ENCODE measurements around the gene SRSF11. TPM values are rescaled to one million over a fixed set of nuclear protein-coding genes. Genes with fewer than 3 reads are reported as not detected.
A peak's percentile ranks its signal among the peaks of the same experiment; 100 is the strongest.
"Not testable (repeated sequence)": the region's sequence is repeated elsewhere in the genome, so short reads cannot be mapped to it uniquely, and the experiment has no call there.

SRSF11 gene
- total RNA-seq: 64.8 TPM
- long read RNA-seq, full-length matches to known transcripts: 10 of 104 reads
- long read RNA-seq, partial matches to known transcripts: 62 of 104 reads
- long read RNA-seq, other reads (novel, unspliced or antisense): 32 of 104 reads

GRCh38 chr1:70221238-70222121, at the start of gene SRSF11:
Gene SRSF11 (plus strand): TSS chr1:70221380. CDS start chr1:70221637, 257 bp downstream.
- peak; percentile 98 for DNase-seq (ENCODE audit: low spot score)
- intact Hi-C loops (cut with DNase I): loop anchor here (1.0 to 10.0 kb wide), 3 partner anchors 16 to 191 kb away; partner anchors contain the start of genes ANKRD13C, CTH and LRRC40

GRCh38 chr1:70171512-70171911, 49.7 kb upstream of the SRSF11 start:
- intact Hi-C loops (cut with DNase I): no loop called here
- no peak for DNase-seq (ENCODE audit: low spot score)

GRCh38 chr1:70185181-70185580, 36.0 kb upstream of the SRSF11 start:
- intact Hi-C loops (cut with DNase I); DNase-seq (ENCODE audit: low spot score): not testable (repeated sequence)

GRCh38 chr1:70188522-70188921, 32.7 kb upstream of the SRSF11 start:
- intact Hi-C loops (cut with DNase I): no loop called here
- DNase-seq (ENCODE audit: low spot score): no peak

- DNase-seq (ENCODE audit: low spot score): no peak
- intact Hi-C loops (cut with DNase I): no loop called here
Observed at GRCh38 chr1:70190180-70190579, 31.0 kb upstream of the SRSF11 start.

- intact Hi-C loops (cut with DNase I); DNase-seq (ENCODE audit: low spot score): not testable (repeated sequence)
Observed at GRCh38 chr1:70192446-70192845, 28.7 kb upstream of the SRSF11 start.

GRCh38 chr1:70194601-70195000, 26.6 kb upstream of the SRSF11 start:
- intact Hi-C loops (cut with DNase I): no loop called here

GRCh38 chr1:70195342-70195741, 25.8 kb upstream of the SRSF11 start:
- no peak for DNase-seq (ENCODE audit: low spot score)
- intact Hi-C loops (cut with DNase I): no loop called here

More at GRCh38 chr1:70194601-70195000, 26.6 kb upstream of the SRSF11 start:
- no peak for DNase-seq (ENCODE audit: low spot score)

- intact Hi-C loops (cut with DNase I): no loop called here
Observed at GRCh38 chr1:70196333-70196732, 24.8 kb upstream of the SRSF11 start.

GRCh38 chr1:70200065-70200464, 21.1 kb upstream of the SRSF11 start:
- intact Hi-C loops (cut with DNase I): no loop called here
- no peak for DNase-seq (ENCODE audit: low spot score)

More at GRCh38 chr1:70196333-70196732, 24.8 kb upstream of the SRSF11 start:
- DNase-seq (ENCODE audit: low spot score): no peak

- intact Hi-C loops (cut with DNase I): no loop called here
Observed at GRCh38 chr1:70202173-70202758, 18.9 kb upstream of the SRSF11 start.

GRCh38 chr1:70204139-70204538, 17.0 kb upstream of the SRSF11 start:
- no peak for DNase-seq (ENCODE audit: low spot score)
- intact Hi-C loops (cut with DNase I): no loop called here

More at GRCh38 chr1:70202173-70202758, 18.9 kb upstream of the SRSF11 start:
- no peak for DNase-seq (ENCODE audit: low spot score)

GRCh38 chr1:70204600-70204999, 16.6 kb upstream of the SRSF11 start:
- DNase-seq (ENCODE audit: low spot score): no peak

GRCh38 chr1:70205071-70205433, 16.1 kb upstream of the SRSF11 start:
- no peak for DNase-seq (ENCODE audit: low spot score)
- intact Hi-C loops (cut with DNase I): loop anchor here (1.0 to 5.0 kb wide), 2 partner anchors 16 to 877 kb away; partner anchors contain the start of genes SRSF11 and ZRANB2

More at GRCh38 chr1:70204600-70204999, 16.6 kb upstream of the SRSF11 start:
- intact Hi-C loops (cut with DNase I): no loop called here

GRCh38 chr1:70205434-70206118, 15.6 kb upstream of the SRSF11 start, which contains the start of gene LRRC40:
Gene LRRC40 (minus strand): TSS chr1:70205579. CDS start chr1:70205540, 39 bp downstream.
- intact Hi-C loops (cut with DNase I): loop anchor here (1.0 to 5.0 kb wide), 2 partner anchors 16 to 877 kb away; partner anchors contain the start of genes SRSF11 and ZRANB2
- DNase-seq (ENCODE audit: low spot score): peak; percentile 99

- intact Hi-C loops (cut with DNase I): loop anchor here (5.0 kb wide), 1 partner anchor 875 kb away; the partner anchor contains the start of gene ZRANB2
- DNase-seq (ENCODE audit: low spot score): not testable (repeated sequence)
Observed at GRCh38 chr1:70206833-70207232, 14.3 kb upstream of the SRSF11 start.

- DNase-seq (ENCODE audit: low spot score): no peak
- intact Hi-C loops (cut with DNase I): loop anchor here (5.0 kb wide), 1 partner anchor 875 kb away; the partner anchor contains the start of gene ZRANB2
Observed at GRCh38 chr1:70207492-70207891, 13.7 kb upstream of the SRSF11 start.

GRCh38 chr1:70208292-70208691, 12.9 kb upstream of the SRSF11 start:
- intact Hi-C loops (cut with DNase I): loop anchor here (5.0 kb wide), 1 partner anchor 874 kb away; the partner anchor contains the start of gene ZRANB2
- no peak for DNase-seq (ENCODE audit: low spot score)

- intact Hi-C loops (cut with DNase I): no loop called here
- no peak for DNase-seq (ENCODE audit: low spot score)
Observed at GRCh38 chr1:70210820-70211219, 10.4 kb upstream of the SRSF11 start.

Data from cardiac septum (tissue), 1 donor.